Activated CD8-positive, alpha-beta memory T cell treated with anti-CD3 and anti-CD28 coated beads, Interleukin-2, amount 50 U/mL, for 1 hour (primary cell): ENCODE data around the gene ALDOA.

Experiments used
- DNase-seq: peaks from one replicate; pipeline ENCODE4 v3.0.0-alpha.2; 2020; ENCODE audit errors: extremely low read depth

The ALDOA gene

DNA sequence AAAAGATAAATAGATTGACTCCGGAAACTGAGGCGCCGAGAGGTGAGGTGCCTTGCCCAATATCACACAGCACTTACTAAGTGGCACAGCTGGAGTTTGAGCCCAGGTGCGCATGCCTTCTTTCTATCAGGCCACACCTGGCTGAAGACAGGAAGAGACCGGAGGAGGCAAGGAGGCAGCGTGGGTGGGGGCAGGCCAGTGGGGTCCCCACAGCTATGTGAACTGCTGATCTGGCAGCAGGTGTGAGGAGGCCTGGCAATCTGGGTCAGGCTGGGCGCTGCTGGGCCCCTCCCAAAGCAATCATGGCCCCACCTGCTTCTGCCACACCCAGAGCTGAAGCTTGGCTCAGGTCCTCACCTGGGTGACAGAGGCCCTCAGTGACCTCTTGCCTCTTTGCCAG lies 49.7 kb downstream of the ALDOA start:
- no peak for DNase-seq

DNA sequence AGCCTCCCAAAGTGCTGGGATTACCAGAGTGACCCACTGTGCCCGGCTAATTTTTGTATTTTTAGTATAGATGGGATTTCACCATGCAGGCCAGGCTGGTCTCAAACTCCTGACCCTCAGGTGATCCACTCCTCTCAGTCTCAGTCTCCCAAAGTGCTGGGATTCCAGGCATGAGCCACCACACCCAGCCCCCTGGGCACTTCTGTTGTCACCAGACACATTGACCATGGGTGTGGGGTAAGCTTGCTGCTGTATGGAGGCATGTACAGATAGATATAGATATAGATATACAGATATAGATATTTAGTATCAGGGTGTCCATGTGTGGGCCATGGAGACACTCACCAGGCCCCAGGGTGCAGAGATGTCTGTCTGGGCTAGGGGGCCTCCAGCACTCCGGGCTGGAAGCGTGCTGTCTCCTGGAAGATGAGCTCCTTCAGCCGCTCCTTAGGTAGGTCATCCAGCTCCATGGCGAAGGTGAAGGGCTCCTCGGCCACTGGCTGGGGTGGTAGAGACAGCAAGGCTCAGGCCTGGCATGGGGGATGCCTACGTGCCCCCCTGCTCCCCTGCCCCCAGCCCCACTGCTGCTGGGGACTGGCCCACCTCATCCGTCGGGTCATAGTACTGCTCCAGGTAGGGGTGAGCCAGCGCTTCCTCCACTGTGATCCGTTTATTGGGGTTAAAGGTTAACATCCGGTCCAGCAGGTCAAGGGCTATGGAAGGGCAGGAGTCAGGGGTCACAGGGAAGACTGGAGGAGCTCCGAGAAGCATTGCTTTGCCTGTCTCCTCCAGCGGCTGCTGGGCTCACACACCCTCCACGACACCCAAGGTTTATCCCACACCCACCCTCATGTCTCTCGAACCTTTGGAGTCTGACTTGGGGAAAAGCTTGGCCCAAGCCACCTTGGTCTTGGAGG lies 51.0 kb downstream of the ALDOA start:
- no peak for DNase-seq

DNA sequence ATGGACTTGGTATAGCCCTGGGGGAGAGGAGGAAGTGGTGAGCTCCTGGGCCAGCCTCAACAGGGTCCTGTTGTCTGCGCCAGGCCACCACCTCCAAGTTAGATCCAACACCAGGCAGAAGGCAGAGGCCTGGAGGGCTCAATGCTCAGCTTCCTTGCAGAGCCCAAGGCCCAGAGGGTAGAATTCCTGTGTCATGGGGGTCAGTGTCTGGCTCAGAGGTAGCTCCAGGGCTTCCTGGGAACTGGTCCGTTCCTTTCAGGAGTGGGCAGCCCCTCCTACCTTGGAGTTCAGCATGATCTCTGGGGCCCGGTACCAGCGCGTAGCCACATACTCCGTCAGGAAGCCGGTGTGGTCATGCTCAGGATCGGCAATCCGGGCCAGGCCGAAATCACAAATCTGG lies 52.2 kb downstream of the ALDOA start:
- DNase-seq = no peak

DNA sequence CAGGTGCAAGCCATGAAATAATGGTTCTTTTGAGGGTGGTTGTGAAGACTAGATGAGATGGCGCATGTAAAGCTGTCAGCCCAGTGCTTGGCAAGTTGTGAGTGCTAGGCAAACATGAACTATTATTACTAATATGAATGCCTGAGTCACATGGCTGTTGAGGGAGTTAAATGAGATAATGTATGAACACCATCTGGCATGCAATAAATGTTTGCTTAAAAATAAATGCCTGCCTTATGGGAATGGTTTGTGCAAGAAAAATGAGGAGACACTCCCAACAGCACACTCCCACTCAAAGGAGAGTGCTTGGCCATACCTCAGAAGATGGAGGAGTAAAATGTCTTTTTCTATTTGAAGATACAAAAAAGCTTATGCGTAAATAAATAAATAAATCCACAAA lies 53.9 kb downstream of the ALDOA start:
- DNase-seq = no peak
